HG03457 (cell line): ENCODE data around the gene SLC6A16.
"Not testable (repeated sequence)": the region's sequence is repeated elsewhere in the genome, so short reads cannot be mapped to it uniquely, and the experiment has no call there.

Experiments
- ATAC-seq: cut with Tn5 transposase; IDR thresholded peaks from one replicate; pipeline ENCODE4 v1.9.1; 2021; ENCODE audit warnings: moderate number of reproducible peaks; ENCODE audit not compliant: unreplicated experiment

Gene SLC6A16

GRCh38 chr19:49324801-49325576, at the start of gene SLC6A16:
Gene SLC6A16, minus strand, starts transcription at chr19:49325191. Its CDS starts 13,844 bp downstream, at chr19:49311347.
- no peak for ATAC-seq

DNA sequence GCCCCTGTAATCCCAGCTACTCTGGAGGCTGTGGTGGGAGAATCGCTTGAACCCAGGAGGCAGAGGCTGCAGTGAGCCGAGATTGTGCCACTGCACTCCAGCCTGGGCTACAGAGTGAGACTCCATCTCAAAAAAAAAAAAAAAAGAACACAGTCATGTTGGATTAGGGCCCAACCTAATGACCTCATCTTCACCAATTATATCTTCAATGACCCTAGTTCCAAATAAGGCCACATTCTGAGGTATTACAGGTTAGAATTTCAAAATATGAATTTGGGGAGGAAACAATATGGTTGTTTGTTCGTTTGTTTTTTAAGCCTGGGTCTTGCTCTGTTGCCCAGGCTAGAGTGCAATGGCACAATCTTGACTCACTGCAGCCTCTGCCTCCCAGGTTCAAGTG, 48.2 kb upstream of the SLC6A16 start:
- not testable (repeated sequence) for ATAC-seq

DNA sequence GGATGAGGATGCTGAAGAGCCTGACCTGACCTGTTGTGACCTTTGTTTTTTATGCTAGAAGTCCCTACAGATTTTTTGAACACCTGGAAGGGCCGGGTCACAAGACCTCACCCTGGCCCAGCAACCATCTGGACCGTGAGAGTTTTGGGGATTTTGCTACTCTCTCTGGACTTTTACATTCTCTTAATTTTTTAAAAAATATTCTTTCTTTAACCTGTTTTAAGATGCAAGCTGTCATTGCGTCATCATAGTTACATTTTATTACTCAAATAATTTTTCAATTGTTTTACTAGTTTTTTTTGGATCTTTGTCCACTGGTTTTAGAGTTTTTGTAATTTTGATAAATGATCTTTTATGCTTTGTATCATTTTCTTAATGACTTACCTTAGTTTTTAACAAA, 46.2 kb upstream of the SLC6A16 start:
- ATAC-seq = no peak

GRCh38 chr19:49368711-49369358, 43.8 kb upstream of the SLC6A16 start:
- no peak for ATAC-seq

DNA sequence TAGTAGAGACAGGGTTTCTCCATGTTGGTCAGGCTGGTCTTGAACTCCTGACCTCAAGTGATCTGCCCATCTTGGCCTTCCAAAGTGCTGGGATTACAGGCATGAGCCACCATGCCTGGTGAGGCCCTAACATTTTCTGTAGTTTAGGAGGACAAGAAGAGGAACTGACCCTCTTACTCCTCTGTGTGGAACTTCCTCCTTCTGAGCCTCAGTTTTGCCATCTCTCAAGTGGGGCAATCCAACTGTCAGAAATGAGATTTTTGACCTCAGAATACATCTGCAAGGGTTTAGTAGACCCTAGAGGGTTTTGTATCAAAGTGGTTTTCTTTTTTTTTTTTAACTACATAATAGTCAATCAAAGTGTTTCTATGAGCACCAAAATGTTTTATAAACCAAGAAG, 41.1 kb upstream of the SLC6A16 start:
- ATAC-seq = no peak

DNA sequence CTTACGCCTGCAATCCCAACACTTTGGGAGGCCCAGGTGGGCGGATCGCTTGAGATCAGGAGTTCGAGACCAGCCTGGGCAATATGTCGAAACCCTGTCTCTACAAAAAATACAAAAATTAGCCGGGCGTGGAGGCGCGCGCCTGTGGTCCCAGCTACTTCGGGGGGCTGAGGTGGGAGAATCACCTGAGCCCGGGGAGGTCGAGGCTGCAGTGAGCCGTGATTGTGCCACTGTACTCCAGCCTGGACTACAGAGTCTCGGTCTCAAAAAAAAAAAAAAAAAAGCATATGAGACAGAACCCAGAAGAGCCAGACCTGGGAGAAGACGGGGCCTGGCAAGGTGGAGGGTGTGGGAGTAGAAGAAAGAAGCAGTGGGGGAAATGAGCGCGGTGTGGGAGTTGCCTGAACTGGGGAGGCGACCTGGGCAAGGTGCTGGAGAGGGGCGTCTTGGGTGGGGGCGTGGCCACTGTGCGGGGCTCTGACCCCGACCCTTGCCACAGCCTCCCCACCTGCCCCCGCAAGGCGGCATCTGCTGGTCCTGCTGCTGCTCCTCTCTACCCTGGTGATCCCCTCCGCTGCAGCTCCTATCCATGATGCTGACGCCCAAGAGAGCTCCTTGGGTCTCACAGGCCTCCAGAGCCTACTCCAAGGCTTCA, 39.2 kb upstream of the SLC6A16 start:
- no peak for ATAC-seq

- no peak for ATAC-seq
Measured at GRCh38 chr19:49363268-49364082, 38.5 kb upstream of the SLC6A16 start, which contains the start of gene DKKL1. Gene DKKL1, plus strand, starts transcription at chr19:49363877. Its CDS starts 122 bp downstream, at chr19:49363999.

- no peak for ATAC-seq
Measured at GRCh38 chr19:49362929-49363267, 37.9 kb upstream of the SLC6A16 start.

GRCh38 chr19:49362048-49362928, 37.3 kb upstream of the SLC6A16 start, which contains the start of gene TEAD2:
Gene TEAD2, minus strand, starts transcription at chr19:49362416. Its CDS starts 2,341 bp downstream, at chr19:49360075.
- no peak for ATAC-seq

GRCh38 chr19:49361438-49362047, 36.6 kb upstream of the SLC6A16 start:
- ATAC-seq = no peak

DNA sequence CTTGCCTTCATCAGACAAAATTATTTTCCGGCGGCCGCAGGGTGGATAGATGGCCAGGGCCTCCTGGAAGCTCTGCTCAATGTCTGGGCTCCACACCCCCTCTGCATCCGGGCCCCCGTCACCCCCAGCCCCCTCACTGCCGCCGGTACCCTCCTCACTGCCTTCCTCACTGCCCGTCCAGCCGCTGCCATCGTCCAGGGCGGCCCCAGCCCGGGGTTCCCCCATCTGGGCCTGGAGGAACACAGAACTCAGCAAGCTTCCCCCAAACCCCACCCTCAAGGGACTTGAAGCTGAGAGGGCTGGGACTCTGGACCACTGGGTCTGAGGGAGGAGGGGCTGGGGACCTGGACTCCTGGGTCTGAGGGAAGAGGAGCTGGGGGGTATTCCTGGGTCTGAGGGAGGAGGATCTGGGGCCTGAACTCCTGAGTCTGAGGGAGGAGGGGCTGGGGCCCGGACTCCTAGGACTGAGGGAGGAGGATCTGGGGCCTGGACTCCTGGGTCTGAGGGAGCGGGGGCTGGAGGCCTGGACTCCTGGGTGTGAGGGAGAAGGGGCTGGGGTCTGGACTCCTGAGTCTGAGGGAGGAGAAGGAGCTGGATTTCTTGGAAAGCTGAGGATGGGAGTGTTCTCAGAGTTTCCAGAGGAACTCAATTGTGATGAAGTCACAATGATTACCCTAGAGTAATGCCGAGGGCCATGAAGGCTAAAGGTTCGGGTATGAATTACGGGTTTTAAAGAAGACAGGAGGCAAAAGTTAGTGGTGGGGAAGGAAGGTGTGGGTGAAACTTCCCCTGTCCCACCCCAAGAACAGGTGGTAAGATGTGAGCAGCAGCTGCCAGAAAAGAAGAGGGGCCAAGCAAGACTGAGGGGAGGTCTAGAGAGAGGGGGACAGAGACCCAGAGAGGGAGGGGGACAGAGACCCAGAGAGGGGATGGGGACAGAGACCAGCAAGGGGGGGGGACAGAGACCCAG, 35.1 kb upstream of the SLC6A16 start:
- ATAC-seq = no peak

- no peak for ATAC-seq
Measured at GRCh38 chr19:49357186-49357585, 32.2 kb upstream of the SLC6A16 start.

DNA sequence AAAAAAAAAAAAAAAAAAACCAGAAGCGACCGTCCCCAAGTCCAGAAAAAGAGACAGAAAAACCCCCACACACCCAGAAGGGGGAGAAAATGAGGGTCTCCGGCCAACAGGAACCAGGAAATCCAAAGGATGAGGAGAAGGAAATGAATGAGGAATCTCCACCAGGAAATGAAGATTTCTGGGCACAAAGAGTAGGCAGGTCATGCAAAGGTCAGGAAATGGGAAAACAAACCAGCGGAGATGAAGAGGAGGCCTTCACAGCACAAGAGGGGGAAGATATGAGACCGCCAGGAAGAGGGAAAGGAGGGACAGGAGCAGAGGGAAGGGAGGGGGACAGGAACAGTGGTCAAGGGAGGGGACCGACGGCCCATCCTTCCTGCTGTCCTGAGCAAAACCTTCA, 31.4 kb upstream of the SLC6A16 start:
- no peak for ATAC-seq

DNA sequence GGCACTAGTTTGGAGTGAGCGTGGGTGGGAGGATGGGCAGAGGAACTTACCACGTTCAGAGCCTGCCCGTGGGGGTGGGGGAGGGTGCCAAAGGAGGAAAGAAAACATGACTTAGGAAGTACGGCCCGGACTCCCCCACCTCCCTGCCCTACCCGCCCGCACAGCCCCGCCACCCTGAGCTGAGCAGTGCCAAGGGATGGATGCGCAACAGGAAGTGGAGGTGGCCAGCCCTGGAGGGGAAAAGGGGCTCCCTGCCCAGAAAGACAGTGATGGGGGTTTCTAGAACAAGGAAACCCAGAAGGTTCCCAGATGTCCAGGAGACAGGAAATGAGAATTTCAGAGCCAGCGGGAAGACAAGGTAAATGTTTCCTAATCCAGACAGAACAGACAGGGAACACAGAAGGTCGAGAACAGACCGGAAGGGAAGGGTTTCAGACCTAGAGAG, 30.9 kb upstream of the SLC6A16 start:
- no peak for ATAC-seq

DNA sequence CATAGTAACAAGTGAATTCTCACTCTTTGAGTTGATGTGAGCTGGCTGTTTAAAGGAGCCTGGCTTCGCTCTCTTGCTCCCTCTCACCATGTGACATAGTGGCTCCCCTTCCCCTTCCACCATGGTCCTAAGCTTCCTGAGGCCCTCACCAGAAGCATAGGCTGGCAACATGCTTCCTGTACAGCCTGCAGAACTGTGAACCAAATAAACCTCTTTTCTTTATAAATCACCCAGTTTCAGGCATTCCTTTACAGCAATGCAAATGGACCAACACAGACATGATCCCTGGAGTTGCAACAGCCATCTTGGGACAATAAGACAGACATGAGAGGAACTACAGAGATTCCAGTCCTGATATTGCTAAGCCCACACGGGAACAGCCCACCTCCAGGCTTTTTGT, 24.6 kb upstream of the SLC6A16 start:
- ATAC-seq = no peak

GRCh38 chr19:49348305-49349189, 23.6 kb upstream of the SLC6A16 start:
- ATAC-seq = no peak

DNA sequence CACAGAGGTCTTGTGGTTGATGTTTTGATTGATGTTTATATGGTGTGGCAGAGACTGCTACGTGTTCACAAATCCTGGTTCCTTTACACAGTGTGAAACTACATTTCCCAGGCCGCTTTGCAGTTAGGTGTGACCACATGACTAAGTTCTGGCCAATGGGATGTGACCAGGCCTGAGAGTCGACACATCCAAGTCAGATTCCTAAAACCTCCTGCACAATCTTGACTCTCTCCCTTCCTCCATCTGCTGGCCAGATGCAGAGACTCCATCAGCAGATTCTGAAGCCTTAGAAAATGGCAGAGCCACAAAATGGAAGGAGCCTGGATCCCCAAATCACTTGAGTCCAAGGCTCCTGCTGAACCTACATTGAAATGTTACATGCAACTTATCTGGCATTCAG, 22.8 kb upstream of the SLC6A16 start:
- ATAC-seq = no peak
